PC-9 (cell line): ENCODE results near the gene NKAIN1. TPM values are rescaled to one million over a fixed set of nuclear protein-coding genes. Genes with fewer than 3 reads are reported as not detected.

Experiments
- BruUV-seq: library from RNA; stranded (reverse); fragments of 400-500 nt; replicated peaks from 2 replicates; lab custom pipeline; 2021; lab: Mats Ljungman, UMichigan
- CTCF ChIA-PET: fragments of 300-600 bp; sonication (Branson Sonifier 250); formaldehyde crosslinking; loops from one replicate; lab custom pipeline; 2022; ENCODE audit warnings: antibody characterized with exemption; lab: Charles Lee
- POLR2A ChIA-PET: fragments of 300-600 bp; sonication (Branson Sonifier 250); formaldehyde crosslinking; loops from one replicate; lab custom pipeline; 2022; ENCODE audit warnings: antibody characterized with exemption; ENCODE audit not compliant: unreplicated experiment; lab: Charles Lee
- DNase-seq, 2 experiments: peaks; one replicate each; pipeline versions ENCODE4 v3.0.0 to v3.0.0-alpha.2; 2015 to 2022; ENCODE audit warnings: mixed read lengths in 1 of 2
- H2AFZ ChIP-seq: fragments of 200-600 bp; sonication (generic); 2 replicates; pipeline ENCODE4 v1.8.1; 2017; ENCODE audit warnings: antibody characterized with exemption
- H3F3A ChIP-seq: fragments of 200-600 bp; sonication (generic); 2 replicates; pipeline ENCODE4 v1.8.1; 2017; ENCODE audit warnings: antibody characterized with exemption, mild to moderate bottlenecking, low read depth; ENCODE audit not compliant: insufficient read depth
- H3K27ac ChIP-seq: fragments of 200-600 bp; sonication (generic); 2 replicates; pipeline ENCODE4 v1.6.1; 2016; ENCODE audit warnings: mixed run types
- H3K27me3 ChIP-seq: fragments of 200-600 bp; sonication (generic); 2 replicates; pipeline ENCODE4 v1.6.1; 2016; ENCODE audit warnings: low read depth, mixed run types; ENCODE audit not compliant: insufficient read depth
- H3K36me3 ChIP-seq: fragments of 200-600 bp; sonication (generic); 2 replicates; pipeline ENCODE4 v1.6.1; 2016; ENCODE audit warnings: low read depth, mixed run types
- H3K4me1 ChIP-seq: fragments of 200-600 bp; sonication (generic); replicated peaks from 2 replicates; pipeline ENCODE4 v1.6.1; 2016; ENCODE audit warnings: mixed run types; ENCODE audit not compliant: insufficient read depth
- H3K4me2 ChIP-seq: fragments of 200-600 bp; sonication (generic); 2 replicates; pipeline ENCODE4 v1.6.1; 2017; ENCODE audit warnings: mixed run types
- H3K4me3 ChIP-seq: fragments of 200-600 bp; sonication (generic); 2 replicates; pipeline ENCODE4 v1.6.1; 2016; ENCODE audit warnings: mixed run types
- H3K79me2 ChIP-seq: fragments of 200-600 bp; sonication (generic); 2 replicates; pipeline ENCODE4 v1.6.1; 2017; ENCODE audit warnings: low read depth, mixed run types
- H3K9me2 ChIP-seq: fragments of 200-600 bp; sonication (generic); 2 replicates; pipeline ENCODE4 v1.8.1; 2017; ENCODE audit warnings: mild to moderate bottlenecking; ENCODE audit not compliant: insufficient read depth
- H3K9me3 ChIP-seq: fragments of 200-600 bp; sonication (generic); 2 replicates; pipeline ENCODE4 v1.8.1; 2016; ENCODE audit warnings: low read depth; ENCODE audit not compliant: insufficient read depth
- H4K20me1 ChIP-seq: fragments of 200-600 bp; sonication (generic); 2 replicates; pipeline ENCODE4 v1.8.1; 2017; ENCODE audit not compliant: insufficient read depth
- EZH2 ChIP-seq: fragments of 200-600 bp; sonication (generic); IDR thresholded peaks from 2 replicates; pipeline ENCODE4 v1.8.0; 2017; ENCODE audit warnings: antibody characterized with exemption, low read depth
- intact Hi-C: fragments of 100-400 bp; cut with micrococcal nuclease; formaldehyde crosslinking; loops from one replicate; pipeline ENCODE4 v1.10.0; 2022; ENCODE audit not compliant: unreplicated experiment
- total RNA-seq: library from RNA; stranded (reverse); gene quantifications from 2 replicates; pipeline ENCODE4 v1.2.3, GENCODE V29; 2021
- TF ChIP-seq, protein P1 (sequence below): fragments of 200-600 bp; sonication (generic); conservative IDR thresholded peaks from 2 replicates; pipeline ENCODE4 v1.6.1; 2017; ENCODE audit warnings: mixed run types, antibody characterized with exemption, mild to moderate bottlenecking, moderate library complexity

The NKAIN1 gene
- total RNA-seq, 1 experiment from 2014 or later: 0.96 TPM

DNA sequence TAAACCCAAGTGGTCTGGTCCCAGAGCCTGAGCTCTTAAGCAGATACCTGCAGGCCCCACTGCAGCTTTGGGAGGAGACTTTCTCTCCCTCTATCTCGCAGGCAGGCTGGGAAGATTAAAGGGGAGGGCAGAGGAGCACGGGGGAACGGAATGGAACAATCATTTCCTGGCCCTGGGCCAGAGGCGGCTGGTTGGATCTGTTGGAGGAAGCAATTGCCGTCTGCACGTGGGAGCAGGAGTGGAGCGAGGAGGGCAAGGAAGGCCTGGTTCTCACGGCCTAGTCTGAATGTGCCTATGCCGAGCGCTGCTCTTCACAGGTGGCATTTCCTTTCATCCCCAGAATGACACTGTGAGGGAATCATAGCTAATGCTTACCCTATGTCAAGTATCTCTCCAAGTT, 23.7 kb downstream of the NKAIN1 start:
- Histone ChIP-seq H4K20me1 (no peaks in the 10 kb centered on the region), H3K36me3 (no peaks in the 10 kb centered on the region), H2AFZ (no peak overlapping the region), H3K79me2 (no peaks in the 10 kb centered on the region), H3F3A (no peaks in the 10 kb centered on the region), H3K4me1 (no peaks in the 10 kb centered on the region), H3K9me3 (no peaks in the 10 kb centered on the region), H3K27ac (no peak overlapping the region), H3K4me2 (no peak overlapping the region), H3K27me3 (no peaks in the 10 kb centered on the region), H3K9me2 (no peaks in the 10 kb centered on the region), H3K4me3 (no peak overlapping the region)
- no TSS peak for BruUV-seq
- POLR2A ChIA-PET: no interaction called here
- TF ChIP-seq EZH2: no peak
- TF ChIP-seq, protein P1, sequence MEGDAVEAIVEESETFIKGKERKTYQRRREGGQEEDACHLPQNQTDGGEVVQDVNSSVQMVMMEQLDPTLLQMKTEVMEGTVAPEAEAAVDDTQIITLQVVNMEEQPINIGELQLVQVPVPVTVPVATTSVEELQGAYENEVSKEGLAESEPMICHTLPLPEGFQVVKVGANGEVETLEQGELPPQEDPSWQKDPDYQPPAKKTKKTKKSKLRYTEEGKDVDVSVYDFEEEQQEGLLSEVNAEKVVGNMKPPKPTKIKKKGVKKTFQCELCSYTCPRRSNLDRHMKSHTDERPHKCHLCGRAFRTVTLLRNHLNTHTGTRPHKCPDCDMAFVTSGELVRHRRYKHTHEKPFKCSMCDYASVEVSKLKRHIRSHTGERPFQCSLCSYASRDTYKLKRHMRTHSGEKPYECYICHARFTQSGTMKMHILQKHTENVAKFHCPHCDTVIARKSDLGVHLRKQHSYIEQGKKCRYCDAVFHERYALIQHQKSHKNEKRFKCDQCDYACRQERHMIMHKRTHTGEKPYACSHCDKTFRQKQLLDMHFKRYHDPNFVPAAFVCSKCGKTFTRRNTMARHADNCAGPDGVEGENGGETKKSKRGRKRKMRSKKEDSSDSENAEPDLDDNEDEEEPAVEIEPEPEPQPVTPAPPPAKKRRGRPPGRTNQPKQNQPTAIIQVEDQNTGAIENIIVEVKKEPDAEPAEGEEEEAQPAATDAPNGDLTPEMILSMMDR: no peak
- DNase-seq: no peak
- intact Hi-C loops: no loop called here
- CTCF ChIA-PET: no interaction called here

DNA sequence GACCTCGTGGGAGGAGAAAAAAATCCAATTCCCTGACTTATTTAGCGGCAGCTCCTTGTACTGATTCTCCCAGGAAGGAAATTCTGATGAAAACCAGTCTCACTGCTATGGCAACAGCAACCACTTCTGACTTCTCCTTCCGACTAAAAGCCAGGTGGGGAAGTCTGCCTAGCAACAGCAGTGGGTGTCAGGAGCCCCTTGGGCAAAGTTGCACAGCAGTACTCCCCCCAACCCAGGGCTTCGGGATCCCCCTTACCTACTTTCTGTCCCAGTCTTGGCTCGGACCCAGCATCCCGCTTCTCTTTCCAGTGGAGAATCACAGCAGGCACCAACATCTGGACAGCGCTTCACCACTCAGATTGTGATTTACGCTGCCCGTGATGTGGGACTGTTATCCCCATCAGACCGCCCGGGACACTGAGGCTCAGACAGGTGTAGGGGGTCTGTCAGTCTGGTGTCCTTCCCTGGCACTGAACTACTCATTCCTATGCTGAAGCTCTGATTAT, 24.6 kb downstream of the NKAIN1 start:
- no peaks in the 10 kb centered on the region for H3K9me3 ChIP-seq
- H3K27ac ChIP-seq: no peak overlapping the region
- POLR2A ChIA-PET: no interaction called here
- no peaks in the 10 kb centered on the region for H3K9me2 ChIP-seq
- H3K36me3 ChIP-seq: no peaks in the 10 kb centered on the region
- no peaks in the 10 kb centered on the region for H3K79me2 ChIP-seq
- CTCF ChIA-PET: no interaction called here
- DNase-seq: no peak
- no peaks in the 10 kb centered on the region for H4K20me1 ChIP-seq
- TF ChIP-seq, protein P1: no peak
- TF ChIP-seq EZH2: no peak
- no peak overlapping the region for H2AFZ ChIP-seq
- H3K4me1 ChIP-seq: no peaks in the 10 kb centered on the region
- intact Hi-C loops: no loop called here
- H3K27me3 ChIP-seq: 0 out of 2 replicates have a peak, but pooled peaks cover 4% of the 10 kb centered on the region
- no peak overlapping the region for H3K4me3 ChIP-seq
- H3K4me2 ChIP-seq: no peak overlapping the region
- H3F3A ChIP-seq: no peaks in the 10 kb centered on the region
- BruUV-seq: no TSS peak

DNA sequence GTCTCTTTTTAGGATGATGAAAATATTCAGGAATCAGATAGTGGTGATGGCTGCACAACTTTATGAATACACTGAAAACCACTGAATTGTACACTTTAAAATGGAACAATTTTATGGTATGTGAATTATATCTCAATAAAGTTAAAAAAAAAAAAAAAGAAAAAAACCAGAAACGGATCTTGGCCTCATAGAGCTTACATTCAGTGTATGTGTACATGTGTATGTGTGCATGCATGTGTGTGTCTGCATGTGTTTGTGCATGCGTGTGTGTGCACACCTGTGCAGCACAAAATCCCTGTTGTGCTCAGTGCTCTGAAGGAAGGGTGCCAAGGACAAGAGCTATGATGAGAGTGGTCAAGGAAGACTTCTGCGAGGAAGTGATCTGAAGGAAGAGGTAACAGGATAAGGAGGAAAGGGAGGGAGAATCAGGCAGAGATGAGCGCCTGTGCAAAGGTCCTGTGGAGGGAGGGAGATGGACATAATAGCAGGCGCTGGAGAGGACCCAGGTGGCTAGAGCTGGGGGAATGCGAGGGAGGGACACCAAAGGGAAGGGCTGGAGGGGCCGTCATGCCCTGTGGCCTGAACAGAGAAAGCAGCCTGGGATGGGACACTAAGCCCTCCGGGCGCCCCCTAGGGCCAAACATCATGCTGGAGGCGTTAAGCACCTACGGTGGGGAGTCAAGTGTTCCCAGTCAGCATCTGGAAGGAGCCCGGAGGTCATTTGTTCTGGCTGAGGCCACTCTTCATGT, 25.2 kb downstream of the NKAIN1 start:
- POLR2A ChIA-PET: no interaction called here

More for the DNA sequence above, 25.2 kb downstream of the NKAIN1 start:
- no peak overlapping the region for H3K27ac ChIP-seq
- no TSS peak for BruUV-seq
- H3K36me3 ChIP-seq: no peaks in the 10 kb centered on the region
- H3K79me2 ChIP-seq: no peaks in the 10 kb centered on the region
- H2AFZ ChIP-seq: no peak overlapping the region
- TF ChIP-seq EZH2: no peak
- TF ChIP-seq, protein P1: no peak
- DNase-seq: no peak
- no peaks in the 10 kb centered on the region for H3K9me3 ChIP-seq
- no peak overlapping the region for H3K4me3 ChIP-seq
- intact Hi-C loops: no loop called here
- H3K27me3 ChIP-seq: 0 out of 2 replicates have a peak, but pooled peaks cover 4% of the 10 kb centered on the region
- CTCF ChIA-PET: no interaction called here
- H3F3A ChIP-seq: no peaks in the 10 kb centered on the region
- no peak overlapping the region for H3K4me2 ChIP-seq
- no peaks in the 10 kb centered on the region for H3K4me1 ChIP-seq
- no peaks in the 10 kb centered on the region for H4K20me1 ChIP-seq
- H3K9me2 ChIP-seq: no peaks in the 10 kb centered on the region
